Activated CD4-positive, alpha-beta T cell treated with anti-CD3 and anti-CD28 coated beads, Interleukin-2, amount 50 U/mL, for 4 hours (primary cell): ENCODE measurements around the gene GABRB3.

Experiments used
- DNase-seq, 2 experiments: peaks; one replicate each; pipeline ENCODE4 v3.0.0-alpha.2; 2020

GABRB3 gene

GRCh38 chr15:26673445-26673844 lies 99.4 kb downstream of the GABRB3 start:
- no peak for DNase-seq

GRCh38 chr15:26670116-26670515 lies 102.8 kb downstream of the GABRB3 start:
- no peak for DNase-seq

- no peak for DNase-seq
Measured at GRCh38 chr15:26667222-26667988, 105.5 kb downstream of the GABRB3 start.

- no peak for DNase-seq
Measured at GRCh38 chr15:26665957-26666791, 106.7 kb downstream of the GABRB3 start.

- no peak for DNase-seq
Measured at GRCh38 chr15:26662283-26662682, 110.6 kb downstream of the GABRB3 start.

- DNase-seq, result no peak
Measured at GRCh38 chr15:26661748-26662147, 111.1 kb downstream of the GABRB3 start.

- DNase-seq, result no peak
Measured at GRCh38 chr15:26661107-26661506, 111.8 kb downstream of the GABRB3 start.

- DNase-seq, result no peak
Measured at GRCh38 chr15:26660241-26660640, 112.6 kb downstream of the GABRB3 start.

GRCh38 chr15:26658290-26658689 lies 114.6 kb downstream of the GABRB3 start:
- DNase-seq, result no peak

- no peak for DNase-seq
Measured at GRCh38 chr15:26656080-26656479, 116.8 kb downstream of the GABRB3 start.

- no peak for DNase-seq
Measured at GRCh38 chr15:26651909-26652308, 121.0 kb downstream of the GABRB3 start.

- DNase-seq, result no peak
Measured at GRCh38 chr15:26648676-26649075, 124.2 kb downstream of the GABRB3 start.

- DNase-seq, result no peak
Measured at GRCh38 chr15:26644948-26645347, 127.9 kb downstream of the GABRB3 start.

- DNase-seq, result no peak
Measured at GRCh38 chr15:26641144-26641543, 131.7 kb downstream of the GABRB3 start.

- no peak for DNase-seq
Measured at GRCh38 chr15:26640601-26641000, 132.3 kb downstream of the GABRB3 start.

- no peak for DNase-seq
Measured at GRCh38 chr15:26639966-26640365, 132.9 kb downstream of the GABRB3 start.

- DNase-seq, result no peak
Measured at GRCh38 chr15:26635614-26636013, 137.3 kb downstream of the GABRB3 start.

GRCh38 chr15:26635105-26635504 lies 137.8 kb downstream of the GABRB3 start:
- DNase-seq, result no peak

GRCh38 chr15:26634319-26634718 lies 138.5 kb downstream of the GABRB3 start:
- no peak for DNase-seq

GRCh38 chr15:26632500-26632899 lies 140.4 kb downstream of the GABRB3 start:
- DNase-seq, result no peak

- no peak for DNase-seq
Measured at GRCh38 chr15:26631894-26632293, 141.0 kb downstream of the GABRB3 start.

GRCh38 chr15:26630857-26631256 lies 142.0 kb downstream of the GABRB3 start:
- no peak for DNase-seq

- no peak for DNase-seq
Measured at GRCh38 chr15:26628879-26629529, 143.9 kb downstream of the GABRB3 start.

- no peak for DNase-seq
Measured at GRCh38 chr15:26628071-26628470, 144.8 kb downstream of the GABRB3 start.
